ENCODE measurements around the gene PDLIM1. TPM values are rescaled to one million over a fixed set of nuclear protein-coding genes. Genes with fewer than 3 reads are reported as not detected.

The PDLIM1 gene
- total and polyA plus RNA-seq, 9 of the 15 experiments (the other 6 are each of a cell fraction or from before 2014, with no cell fraction given): 19.8 to 164 (median 39.1) TPM

- Histone ChIP-seq H3K4me2 (ENCODE audit: insufficient read depth, low read length) (peak overlapping the region; percentile 60), H3K27ac (ENCODE audit: extremely low read depth, low read depth, low read length) (peak overlapping the region; percentile 82), H3K4me3 (no peak overlapping the region), H4K20me1 (replicated peaks; ENCODE audit: control insufficient read depth, insufficient read depth, low read length) (no peaks in the 10 kb centered on the region), H3K4me1 (replicated peaks in 1 of 2; ENCODE audit: control insufficient read depth in 2 of 2, insufficient read depth in 2 of 2, low read length in 2 of 2) (peaks cover 29 to 38% of the 10 kb centered on the region in 2 experiments), H3K9me3 (replicated peaks; ENCODE audit: control insufficient read depth, insufficient read depth, low read depth, low read length) (no peaks in the 10 kb centered on the region), H3K9me1 (ENCODE audit: control insufficient read depth, insufficient read depth, low read length) (no peaks in the 10 kb centered on the region), H3K36me3 (ENCODE audit: control insufficient read depth, insufficient read depth, low read length) (no peaks in the 10 kb centered on the region), H3K9ac (ENCODE audit: insufficient read depth in 1 of 2, low read depth in 2 of 2, low read length in 2 of 2) (peak overlapping the region; percentile 10 to 56; a peak in 2 of 4 replicates), H3K79me2 (ENCODE audit: control insufficient read depth, insufficient read depth, low read length) (no peaks in the 10 kb centered on the region), H2AFZ (ENCODE audit: low read depth, low read length) (peak overlapping the region; percentile 97), H3K27me3 (ENCODE audit: control insufficient read depth in 2 of 2, insufficient read depth in 2 of 2, low read length in 2 of 2) (no peaks in the 10 kb centered on the region)
- WGBS (ENCODE audit: insufficient coverage, low coverage, missing lambda C conversion rate): 0% methylated on average over 3 of the region's 3 CpGs
- DNase-seq (ENCODE audit: extremely low read depth in 1 of 4, low spot score in 3 of 4) (peak; percentile 24 to 92 (median 55)), ATAC-seq (peak; percentile 87), FAIRE-seq (peak; percentile 94)
- intact Hi-C loops (cut with micrococcal nuclease): no loop called here
- in situ Hi-C loops (cut with MboI): no loop called here
- POLR2A ChIA-PET: interaction anchor here (1.2 kb wide), 1 partner anchor 13 kb away, joined by 3 read pairs; no protein-coding TSS in a partner anchor
- CTCF ChIA-PET (ENCODE audit: low intra/inter-chr PET ratio): no interaction called here
- BruUV-seq (replicated peaks): no TSS peak
- TF ChIP-seq ETV6 (IDR thresholded peaks at IDR 0.05; ENCODE audit: borderline replicate concordance in 1 of 2, low read depth in 2 of 2, low read length in 1 of 2): no peak
- no peak for TF ChIP-seq ETV6 (CRISPR knock-in tag; IDR thresholded peaks at IDR 0.05; ENCODE audit: borderline replicate concordance)
- no peak for TF ChIP-seq AFF1 (IDR thresholded peaks at IDR 0.05; ENCODE audit: low read depth in 1 of 2, partially characterized antibody in 2 of 2)
- TF ChIP-seq SREBF2 (CRISPR knock-in tag; IDR thresholded peaks at IDR 0.05): no peak
- no peak for TF ChIP-seq ZNF146 (CRISPR knock-in tag; IDR thresholded peaks at IDR 0.05; ENCODE audit: unreplicated experiment)
- no peak for TF ChIP-seq EWSR1 (IDR thresholded peaks at IDR 0.05; ENCODE audit: borderline replicate concordance, low read depth, partially characterized antibody)
- TF ChIP-seq MIER1 (IDR thresholded peaks at IDR 0.05; ENCODE audit: low read depth): no peak
- TF ChIP-seq RBM25 (IDR thresholded peaks at IDR 0.05; ENCODE audit: low read depth, low read length, severe bottlenecking): no peak
- no peak for TF ChIP-seq ZNF282 (CRISPR knock-in tag; IDR thresholded peaks at IDR 0.05)
- TF ChIP-seq ZNF316 (IDR thresholded peaks at IDR 0.05): no peak
- no peak for TF ChIP-seq HLTF (IDR thresholded peaks at IDR 0.05)
- TF ChIP-seq GTF2E2 (tag; IDR thresholded peaks at IDR 0.05): no peak
- TF ChIP-seq PATZ1 (CRISPR knock-in tag; IDR thresholded peaks at IDR 0.05; ENCODE audit: borderline replicate concordance): no peak
- no peak for TF ChIP-seq MAFK (IDR thresholded peaks at IDR 0.05; ENCODE audit: low read length)
- no peak for TF ChIP-seq ELK1 (CRISPR knock-in tag; IDR thresholded peaks at IDR 0.05)
- no peak for TF ChIP-seq PRMT5 (CRISPR knock-in tag; IDR thresholded peaks at IDR 0.05)
Measured at GRCh38 chr10:95297402-95297801, 6.6 kb upstream of the PDLIM1 start.

All from K562 (cell line).